ENCODE results near the gene TRIM69.
"Not testable (repeated sequence)": the region's sequence is repeated elsewhere in the genome, so short reads cannot be mapped to it uniquely, and the experiment has no call there.

Gene TRIM69

GRCh38 chr15:44736181-44736765 lies at the start of gene TRIM69:
Gene TRIM69 (plus strand): TSS chr15:44736528. CDS start chr15:44736705, 177 bp downstream.
- Histone ChIP-seq H3K4me3 (ENCODE audit: low read length) (no peak within 1 kb of the TSS), H3K27me3 (ENCODE audit: insufficient read depth, low read length) (no peaks in the 10 kb centered on the region), H3K9me3 (ENCODE audit: low read length) (no peaks in the 10 kb centered on the region), H3K4me1 (ENCODE audit: insufficient read depth, low read length) (peaks cover 4% of the 10 kb centered on the region), H2AFZ (ENCODE audit: low read depth, low read length) (no peak within 1 kb of the TSS), H3K36me3 (ENCODE audit: insufficient read depth, low read length) (peaks cover 14% of the 10 kb centered on the region)

GRCh38 chr15:44689318-44689717 lies 47.0 kb upstream of the TRIM69 start:
- not testable (repeated sequence) for H3K4me1 ChIP-seq (ENCODE audit: insufficient read depth, low read length); H3K27me3 ChIP-seq (ENCODE audit: insufficient read depth, low read length); H3K9me3 ChIP-seq (ENCODE audit: low read length); H3K36me3 ChIP-seq (ENCODE audit: insufficient read depth, low read length); H3K4me3 ChIP-seq (ENCODE audit: low read length); H2AFZ ChIP-seq (ENCODE audit: low read depth, low read length)

GRCh38 chr15:44690245-44690644 lies 46.1 kb upstream of the TRIM69 start:
- not testable (repeated sequence) for H3K9me3 ChIP-seq (ENCODE audit: low read length); H3K4me3 ChIP-seq (ENCODE audit: low read length); H3K4me1 ChIP-seq (ENCODE audit: insufficient read depth, low read length); H2AFZ ChIP-seq (ENCODE audit: low read depth, low read length); H3K27me3 ChIP-seq (ENCODE audit: insufficient read depth, low read length); H3K36me3 ChIP-seq (ENCODE audit: insufficient read depth, low read length)

- H3K27me3 ChIP-seq (ENCODE audit: insufficient read depth, low read length) = peaks cover 3% of the 10 kb centered on the region
- H2AFZ ChIP-seq (ENCODE audit: low read depth, low read length) = no peak overlapping the region
- no peaks in the 10 kb centered on the region for H3K9me3 ChIP-seq (ENCODE audit: low read length)
- H3K4me1 ChIP-seq (ENCODE audit: insufficient read depth, low read length) = no peaks in the 10 kb centered on the region
- no peak overlapping the region for H3K4me3 ChIP-seq (ENCODE audit: low read length)
- no peaks in the 10 kb centered on the region for H3K36me3 ChIP-seq (ENCODE audit: insufficient read depth, low read length)
Measured at GRCh38 chr15:44692659-44693058, 43.7 kb upstream of the TRIM69 start.

GRCh38 chr15:44694416-44694815 lies 41.9 kb upstream of the TRIM69 start:
- no peaks in the 10 kb centered on the region for H3K4me1 ChIP-seq (ENCODE audit: insufficient read depth, low read length)
- H3K36me3 ChIP-seq (ENCODE audit: insufficient read depth, low read length) = no peaks in the 10 kb centered on the region
- no peak overlapping the region for H2AFZ ChIP-seq (ENCODE audit: low read depth, low read length)
- no peak overlapping the region for H3K4me3 ChIP-seq (ENCODE audit: low read length)
- H3K9me3 ChIP-seq (ENCODE audit: low read length) = no peaks in the 10 kb centered on the region
- H3K27me3 ChIP-seq (ENCODE audit: insufficient read depth, low read length) = peaks cover 3% of the 10 kb centered on the region

- Histone ChIP-seq H3K4me3 (ENCODE audit: low read length) (no peak overlapping the region), H3K4me1 (ENCODE audit: insufficient read depth, low read length) (no peaks in the 10 kb centered on the region), H3K9me3 (ENCODE audit: low read length) (no peaks in the 10 kb centered on the region), H3K27me3 (ENCODE audit: insufficient read depth, low read length) (peaks cover 3% of the 10 kb centered on the region), H3K36me3 (ENCODE audit: insufficient read depth, low read length) (no peaks in the 10 kb centered on the region), H2AFZ (ENCODE audit: low read depth, low read length) (peak overlapping the region; percentile 41)
Measured at GRCh38 chr15:44695294-44695693, 41.0 kb upstream of the TRIM69 start.

- Histone ChIP-seq H3K4me1 (ENCODE audit: insufficient read depth, low read length) (no peaks in the 10 kb centered on the region), H3K36me3 (ENCODE audit: insufficient read depth, low read length) (no peaks in the 10 kb centered on the region), H2AFZ (ENCODE audit: low read depth, low read length) (no peak overlapping the region), H3K27me3 (ENCODE audit: insufficient read depth, low read length) (peaks cover 3% of the 10 kb centered on the region), H3K4me3 (ENCODE audit: low read length) (no peak overlapping the region), H3K9me3 (ENCODE audit: low read length) (peaks cover 2% of the 10 kb centered on the region)
Measured at GRCh38 chr15:44697014-44697413, 39.3 kb upstream of the TRIM69 start.

GRCh38 chr15:44698641-44699040 lies 37.7 kb upstream of the TRIM69 start:
- H2AFZ ChIP-seq (ENCODE audit: low read depth, low read length) = no peak overlapping the region
- H3K9me3 ChIP-seq (ENCODE audit: low read length) = peaks cover 2% of the 10 kb centered on the region
- no peak overlapping the region for H3K4me3 ChIP-seq (ENCODE audit: low read length)
- no peaks in the 10 kb centered on the region for H3K27me3 ChIP-seq (ENCODE audit: insufficient read depth, low read length)
- no peaks in the 10 kb centered on the region for H3K36me3 ChIP-seq (ENCODE audit: insufficient read depth, low read length)
- no peaks in the 10 kb centered on the region for H3K4me1 ChIP-seq (ENCODE audit: insufficient read depth, low read length)

GRCh38 chr15:44700676-44701075 lies 35.7 kb upstream of the TRIM69 start:
- not testable (repeated sequence) for H3K4me3 ChIP-seq (ENCODE audit: low read length); H2AFZ ChIP-seq (ENCODE audit: low read depth, low read length); H3K4me1 ChIP-seq (ENCODE audit: insufficient read depth, low read length); H3K27me3 ChIP-seq (ENCODE audit: insufficient read depth, low read length); H3K9me3 ChIP-seq (ENCODE audit: low read length); H3K36me3 ChIP-seq (ENCODE audit: insufficient read depth, low read length)

GRCh38 chr15:44705986-44706385 lies 30.3 kb upstream of the TRIM69 start:
- no peak overlapping the region for H3K4me3 ChIP-seq (ENCODE audit: low read length)
- no peaks in the 10 kb centered on the region for H3K27me3 ChIP-seq (ENCODE audit: insufficient read depth, low read length)
- no peaks in the 10 kb centered on the region for H3K36me3 ChIP-seq (ENCODE audit: insufficient read depth, low read length)
- no peaks in the 10 kb centered on the region for H3K4me1 ChIP-seq (ENCODE audit: insufficient read depth, low read length)
- H3K9me3 ChIP-seq (ENCODE audit: low read length) = peaks cover 2% of the 10 kb centered on the region
- no peak overlapping the region for H2AFZ ChIP-seq (ENCODE audit: low read depth, low read length)

- Histone ChIP-seq H3K27me3 (ENCODE audit: insufficient read depth, low read length) (no peaks in the 10 kb centered on the region), H3K4me1 (ENCODE audit: insufficient read depth, low read length) (no peaks in the 10 kb centered on the region), H3K4me3 (ENCODE audit: low read length) (no peak overlapping the region), H2AFZ (ENCODE audit: low read depth, low read length) (no peak overlapping the region), H3K36me3 (ENCODE audit: insufficient read depth, low read length) (no peaks in the 10 kb centered on the region), H3K9me3 (ENCODE audit: low read length) (peaks cover 2% of the 10 kb centered on the region)
Measured at GRCh38 chr15:44706401-44706800, 29.9 kb upstream of the TRIM69 start.

- H3K4me1 ChIP-seq (ENCODE audit: insufficient read depth, low read length) = peaks cover under 1% of the 10 kb centered on the region
- no peaks in the 10 kb centered on the region for H3K27me3 ChIP-seq (ENCODE audit: insufficient read depth, low read length)
- H3K36me3 ChIP-seq (ENCODE audit: insufficient read depth, low read length) = no peaks in the 10 kb centered on the region
- no peak overlapping the region for H2AFZ ChIP-seq (ENCODE audit: low read depth, low read length)
- no peak overlapping the region for H3K4me3 ChIP-seq (ENCODE audit: low read length)
- no peaks in the 10 kb centered on the region for H3K9me3 ChIP-seq (ENCODE audit: low read length)
Measured at GRCh38 chr15:44706946-44707636, 29.2 kb upstream of the TRIM69 start.

GRCh38 chr15:44710236-44711095 lies 25.9 kb upstream of the TRIM69 start:
- no peaks in the 10 kb centered on the region for H3K27me3 ChIP-seq (ENCODE audit: insufficient read depth, low read length)
- H2AFZ ChIP-seq (ENCODE audit: low read depth, low read length) = peak overlapping the region; percentile 91
- H3K4me1 ChIP-seq (ENCODE audit: insufficient read depth, low read length) = peaks cover 11% of the 10 kb centered on the region
- peaks cover 5% of the 10 kb centered on the region for H3K36me3 ChIP-seq (ENCODE audit: insufficient read depth, low read length)
- H3K9me3 ChIP-seq (ENCODE audit: low read length) = no peaks in the 10 kb centered on the region
- H3K4me3 ChIP-seq (ENCODE audit: low read length) = peak overlapping the region; percentile 80
